HG03039 (cell line): ENCODE data around the gene FREM1.

Source experiments
- ATAC-seq: cut with Tn5 transposase; IDR thresholded peaks from one replicate; pipeline ENCODE4 v1.9.1; 2021; ENCODE audit warnings: mild to moderate bottlenecking, moderate library complexity; ENCODE audit not compliant: unreplicated experiment

The FREM1 gene

DNA sequence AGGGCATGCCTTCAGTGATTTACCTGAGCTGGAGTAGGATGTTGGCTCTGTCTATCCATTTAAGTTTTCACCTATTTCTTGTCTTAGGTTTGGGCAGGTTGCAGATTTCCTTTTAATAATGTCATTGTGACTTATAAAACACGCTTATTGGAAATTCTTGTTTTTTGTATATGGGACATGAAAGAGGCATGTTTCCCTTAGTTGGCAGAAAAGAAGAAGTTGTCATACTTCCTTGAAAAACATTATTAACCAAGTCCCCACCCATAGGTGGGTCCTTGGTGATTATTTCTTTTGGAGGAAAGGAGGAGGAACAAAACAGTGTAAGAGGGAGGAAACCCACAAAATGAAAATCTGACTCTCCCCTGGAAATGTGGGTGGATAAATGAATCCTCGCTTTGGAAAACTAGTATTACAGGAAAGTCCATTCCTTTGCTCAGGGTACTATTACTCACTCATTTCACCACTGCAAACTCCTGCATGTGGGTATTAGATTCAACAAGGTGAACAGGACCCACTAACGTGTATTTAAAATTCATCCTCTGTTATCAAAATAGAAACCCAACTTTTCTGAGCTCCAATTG lies 197.0 kb downstream of the FREM1 start:
- no peak for ATAC-seq

DNA sequence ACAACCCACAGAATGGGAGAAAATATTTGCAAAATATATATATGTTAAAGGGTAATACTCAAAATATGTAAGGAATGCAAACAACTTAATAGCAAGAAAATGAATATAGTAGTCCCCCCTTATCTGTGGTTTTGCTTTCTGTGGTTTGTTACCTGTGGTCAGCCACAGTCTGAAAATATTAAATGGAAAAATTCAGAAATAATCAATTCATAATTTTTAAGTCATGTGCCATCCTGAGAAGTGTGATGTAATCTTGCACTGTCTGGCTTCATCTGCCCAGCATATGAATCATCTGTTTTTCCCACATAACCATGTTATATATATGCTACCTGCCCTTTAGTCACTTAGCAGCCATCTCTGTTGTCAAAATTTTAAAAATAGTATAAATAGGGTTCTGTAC lies 199.4 kb downstream of the FREM1 start:
- no peak for ATAC-seq

DNA sequence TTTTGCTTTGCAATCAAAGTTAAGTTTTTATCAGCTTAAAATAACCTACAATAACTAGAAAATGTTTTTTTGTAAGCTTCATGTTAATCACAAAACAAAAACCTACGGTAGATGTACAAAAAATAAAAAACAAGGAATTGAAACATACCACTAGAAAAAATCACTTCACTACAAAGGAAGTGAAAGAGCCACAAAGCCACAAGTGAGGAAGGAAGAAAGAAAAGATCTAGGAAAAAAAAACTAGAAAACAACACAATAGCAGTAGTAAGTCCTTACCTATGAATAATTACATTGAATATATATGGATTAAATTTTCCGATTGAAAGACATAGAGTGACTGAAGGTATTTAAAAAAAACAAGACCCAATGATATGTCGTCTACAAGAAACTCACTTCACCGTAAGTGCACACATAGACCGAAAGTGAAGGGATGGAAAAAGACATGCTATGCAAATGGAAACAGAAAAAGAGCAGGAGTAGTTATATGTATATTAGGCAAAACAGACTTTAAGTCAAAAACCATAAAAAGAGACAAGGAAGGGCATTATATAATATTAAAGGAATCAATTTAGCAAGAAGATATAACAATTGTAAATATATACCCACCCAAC lies 203.6 kb downstream of the FREM1 start:
- ATAC-seq = peak; percentile 65

- ATAC-seq = no peak
These were observed 205.1 kb downstream of the FREM1 start for GRCh38 chr9:14705079-14705478.

GRCh38 chr9:14704281-14704680 lies 205.9 kb downstream of the FREM1 start:
- ATAC-seq = no peak

DNA sequence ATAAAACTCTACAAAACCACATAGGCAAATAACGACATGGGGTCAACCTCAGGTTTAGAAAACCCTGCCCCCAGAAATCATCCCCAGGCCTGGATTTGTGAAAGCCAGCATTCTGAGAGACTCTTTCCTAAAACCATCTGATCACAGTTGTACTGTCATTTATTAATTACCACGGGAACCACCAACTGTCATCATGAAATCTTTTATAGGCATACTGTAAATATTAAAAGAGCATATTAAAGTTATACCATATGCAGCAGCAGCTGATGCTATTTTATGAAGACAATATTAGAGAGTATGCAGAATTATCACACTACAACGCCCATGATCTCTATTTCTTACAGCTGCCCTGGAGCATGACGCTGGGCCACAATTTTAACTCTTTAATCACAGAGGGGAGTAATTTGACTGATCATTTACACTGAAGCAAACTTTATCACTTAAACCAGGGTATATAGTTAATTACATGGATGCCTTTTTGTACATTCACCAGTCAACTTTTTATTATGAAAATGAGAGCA lies 208.0 kb downstream of the FREM1 start:
- no peak for ATAC-seq

GRCh38 chr9:14693251-14693861 lies 216.9 kb downstream of the FREM1 start, which contains the start of gene ZDHHC21:
TSS of gene ZDHHC21 (minus strand) at chr9:14693432. CDS start at chr9:14674340, 19,092 bp downstream.
- ATAC-seq = peak; percentile 82

GRCh38 chr9:14692470-14693250 lies 217.6 kb downstream of the FREM1 start:
- ATAC-seq = peak; percentile 33

DNA sequence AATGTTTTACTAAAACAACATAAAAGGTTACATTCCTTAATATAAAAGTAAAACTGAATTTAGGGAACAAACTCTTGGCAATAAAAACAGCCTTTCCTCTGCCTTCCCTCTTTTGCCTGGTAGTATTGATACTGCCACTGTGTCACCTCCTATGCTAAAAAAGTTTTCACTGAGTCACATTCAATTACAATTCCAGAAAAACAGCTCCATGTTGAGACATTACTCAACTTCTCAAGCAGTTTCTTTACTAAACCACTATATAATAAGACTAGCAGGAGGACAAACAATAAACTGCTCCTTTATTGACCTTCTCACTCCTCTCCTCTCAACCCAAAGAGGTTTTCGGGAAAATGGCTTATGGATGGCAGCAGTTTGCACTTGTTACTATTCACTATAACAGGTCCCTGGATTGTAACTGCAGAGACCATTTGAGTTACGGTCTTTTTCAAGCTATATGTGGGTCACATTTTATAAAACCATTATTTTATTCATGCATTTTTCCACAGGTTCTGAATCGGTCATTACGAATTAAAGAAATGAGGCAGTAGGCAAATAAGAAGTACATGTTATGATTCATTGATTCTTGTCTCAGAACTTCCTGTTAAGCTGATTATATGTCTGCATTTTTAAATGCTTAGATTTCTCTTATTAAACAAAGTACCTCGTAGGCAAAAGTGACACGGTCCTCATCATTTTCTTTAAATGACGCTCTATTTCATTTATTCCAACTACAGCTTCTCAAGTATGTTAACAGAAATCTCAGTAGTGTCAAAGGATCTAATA lies 219.1 kb downstream of the FREM1 start:
- no peak for ATAC-seq

- ATAC-seq = no peak
These were observed 223.0 kb downstream of the FREM1 start for GRCh38 chr9:14687042-14687719.

- no peak for ATAC-seq
These were observed 224.1 kb downstream of the FREM1 start for GRCh38 chr9:14686168-14686567.
